ENCODE results near the gene MBLAC2.

MBLAC2 gene

GRCh38 chr5:90474235-90475107 lies at the start of gene MBLAC2, which contains the start of gene POLR3G:
MBLAC2 (minus strand) TSS chr5:90474771; CDS start chr5:90474292, 479 bp downstream.
POLR3G (plus strand) TSS chr5:90474864; CDS start chr5:90485568, 10,704 bp downstream.
- peak; percentile 97 for DNase-seq

- DNase-seq = no peak
Observed at GRCh38 chr5:90519081-90519480, 44.5 kb upstream of the MBLAC2 start.

GRCh38 chr5:90518661-90519060 lies 44.1 kb upstream of the MBLAC2 start:
- DNase-seq = no peak

- DNase-seq = no peak
Observed at GRCh38 chr5:90514520-90514919, 39.9 kb upstream of the MBLAC2 start.

- DNase-seq = no peak
Observed at GRCh38 chr5:90510438-90510837, 35.9 kb upstream of the MBLAC2 start.

GRCh38 chr5:90506221-90506620 lies 31.6 kb upstream of the MBLAC2 start:
- DNase-seq = no peak

GRCh38 chr5:90504743-90505142 lies 30.2 kb upstream of the MBLAC2 start:
- no peak for DNase-seq

- no peak for DNase-seq
Observed at GRCh38 chr5:90503596-90503995, 29.0 kb upstream of the MBLAC2 start.

- no peak for DNase-seq
Observed at GRCh38 chr5:90495146-90495545, 20.6 kb upstream of the MBLAC2 start.

- DNase-seq = no peak
Observed at GRCh38 chr5:90494043-90494442, 19.5 kb upstream of the MBLAC2 start.

- DNase-seq = no peak
Observed at GRCh38 chr5:90488791-90489190, 14.2 kb upstream of the MBLAC2 start.

GRCh38 chr5:90484540-90484939 lies 10.0 kb upstream of the MBLAC2 start:
- DNase-seq = no peak

GRCh38 chr5:90483206-90483605 lies 8.6 kb upstream of the MBLAC2 start:
- no peak for DNase-seq

- DNase-seq = no peak
Observed at GRCh38 chr5:90480699-90481098, 6.1 kb upstream of the MBLAC2 start.

GRCh38 chr5:90479611-90480385 lies 5.2 kb upstream of the MBLAC2 start:
- DNase-seq = no peak

- no peak for DNase-seq
Observed at GRCh38 chr5:90477621-90478215, 3.1 kb upstream of the MBLAC2 start.

- DNase-seq = no peak
Observed at GRCh38 chr5:90477073-90477472, 2.5 kb upstream of the MBLAC2 start.

GRCh38 chr5:90476391-90476790 lies 1.8 kb upstream of the MBLAC2 start:
- no peak for DNase-seq

- DNase-seq = no peak
Observed at GRCh38 chr5:90475436-90475980, 937 bp upstream of the MBLAC2 start.

GRCh38 chr5:90473396-90474234 lies 956 bp downstream of the MBLAC2 start:
- DNase-seq = peak; percentile 40

GRCh38 chr5:90472783-90473395 lies 1.7 kb downstream of the MBLAC2 start:
- DNase-seq = no peak

GRCh38 chr5:90461288-90461687 lies 13.3 kb downstream of the MBLAC2 start:
- no peak for DNase-seq
